Panc1 (cell line): ENCODE measurements around the gene GBP6.

Experiments used
- POLR2AphosphoS5 ChIP-seq: IDR thresholded peaks from 2 replicates; pipeline ENCODE4 v1.6.1; 2012; ENCODE audit warnings: mild to moderate bottlenecking, low read depth, low read length, moderate library complexity
- SIN3A ChIP-seq: IDR thresholded peaks from 2 replicates; pipeline ENCODE4 v1.6.1; 2012; ENCODE audit warnings: low read depth, mild to moderate bottlenecking, low read length, moderate library complexity, borderline replicate concordance; ENCODE audit not compliant: insufficient read depth
- TCF7L2 ChIP-seq: IDR thresholded peaks from 2 replicates; pipeline ENCODE4 v1.6.1; 2011; ENCODE audit warnings: mild to moderate bottlenecking, low read depth, low read length, inconsistent platforms
- TF ChIP-seq, protein P1 (sequence below): fragments of 450-650 bp; IDR thresholded peaks from 2 replicates; pipeline ENCODE4 v1.5.1; 2017; ENCODE audit warnings: mild to moderate bottlenecking
- TF ChIP-seq, protein P2 (sequence below), 2 experiments: IDR thresholded peaks; 2 replicates each; pipeline ENCODE4 v1.6.1; 2011 to 2012; ENCODE audit warnings: low read depth in 2 of 2, control low read depth in 1 of 2, low read length in 1 of 2, mild to moderate bottlenecking in 1 of 2, moderate library complexity in 1 of 2; ENCODE audit not compliant: insufficient read depth in 1 of 2

DNA sequence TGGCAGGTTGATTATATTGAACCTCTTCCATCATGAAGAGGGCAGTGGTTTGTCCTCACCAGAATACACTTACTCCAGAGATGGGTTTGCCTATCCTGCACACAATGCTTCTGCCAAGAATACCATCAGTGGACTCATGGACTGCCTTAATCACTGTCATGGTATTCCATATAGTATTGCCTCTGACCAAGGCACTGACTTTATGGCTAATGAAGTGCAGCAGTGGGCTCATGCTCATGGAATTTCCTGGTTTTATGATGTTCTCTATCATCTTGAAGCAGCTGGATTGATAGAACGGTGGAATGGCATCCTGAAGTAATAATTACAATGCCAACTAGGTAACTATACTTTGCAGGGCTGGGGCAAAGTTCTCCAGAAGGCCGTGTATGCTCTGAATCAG is 16.6 kb upstream of the GBP6 start:
- no peak for TF ChIP-seq POLR2AphosphoS5
- TF ChIP-seq, protein P1, sequence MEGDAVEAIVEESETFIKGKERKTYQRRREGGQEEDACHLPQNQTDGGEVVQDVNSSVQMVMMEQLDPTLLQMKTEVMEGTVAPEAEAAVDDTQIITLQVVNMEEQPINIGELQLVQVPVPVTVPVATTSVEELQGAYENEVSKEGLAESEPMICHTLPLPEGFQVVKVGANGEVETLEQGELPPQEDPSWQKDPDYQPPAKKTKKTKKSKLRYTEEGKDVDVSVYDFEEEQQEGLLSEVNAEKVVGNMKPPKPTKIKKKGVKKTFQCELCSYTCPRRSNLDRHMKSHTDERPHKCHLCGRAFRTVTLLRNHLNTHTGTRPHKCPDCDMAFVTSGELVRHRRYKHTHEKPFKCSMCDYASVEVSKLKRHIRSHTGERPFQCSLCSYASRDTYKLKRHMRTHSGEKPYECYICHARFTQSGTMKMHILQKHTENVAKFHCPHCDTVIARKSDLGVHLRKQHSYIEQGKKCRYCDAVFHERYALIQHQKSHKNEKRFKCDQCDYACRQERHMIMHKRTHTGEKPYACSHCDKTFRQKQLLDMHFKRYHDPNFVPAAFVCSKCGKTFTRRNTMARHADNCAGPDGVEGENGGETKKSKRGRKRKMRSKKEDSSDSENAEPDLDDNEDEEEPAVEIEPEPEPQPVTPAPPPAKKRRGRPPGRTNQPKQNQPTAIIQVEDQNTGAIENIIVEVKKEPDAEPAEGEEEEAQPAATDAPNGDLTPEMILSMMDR: no peak
- TF ChIP-seq, protein P2, sequence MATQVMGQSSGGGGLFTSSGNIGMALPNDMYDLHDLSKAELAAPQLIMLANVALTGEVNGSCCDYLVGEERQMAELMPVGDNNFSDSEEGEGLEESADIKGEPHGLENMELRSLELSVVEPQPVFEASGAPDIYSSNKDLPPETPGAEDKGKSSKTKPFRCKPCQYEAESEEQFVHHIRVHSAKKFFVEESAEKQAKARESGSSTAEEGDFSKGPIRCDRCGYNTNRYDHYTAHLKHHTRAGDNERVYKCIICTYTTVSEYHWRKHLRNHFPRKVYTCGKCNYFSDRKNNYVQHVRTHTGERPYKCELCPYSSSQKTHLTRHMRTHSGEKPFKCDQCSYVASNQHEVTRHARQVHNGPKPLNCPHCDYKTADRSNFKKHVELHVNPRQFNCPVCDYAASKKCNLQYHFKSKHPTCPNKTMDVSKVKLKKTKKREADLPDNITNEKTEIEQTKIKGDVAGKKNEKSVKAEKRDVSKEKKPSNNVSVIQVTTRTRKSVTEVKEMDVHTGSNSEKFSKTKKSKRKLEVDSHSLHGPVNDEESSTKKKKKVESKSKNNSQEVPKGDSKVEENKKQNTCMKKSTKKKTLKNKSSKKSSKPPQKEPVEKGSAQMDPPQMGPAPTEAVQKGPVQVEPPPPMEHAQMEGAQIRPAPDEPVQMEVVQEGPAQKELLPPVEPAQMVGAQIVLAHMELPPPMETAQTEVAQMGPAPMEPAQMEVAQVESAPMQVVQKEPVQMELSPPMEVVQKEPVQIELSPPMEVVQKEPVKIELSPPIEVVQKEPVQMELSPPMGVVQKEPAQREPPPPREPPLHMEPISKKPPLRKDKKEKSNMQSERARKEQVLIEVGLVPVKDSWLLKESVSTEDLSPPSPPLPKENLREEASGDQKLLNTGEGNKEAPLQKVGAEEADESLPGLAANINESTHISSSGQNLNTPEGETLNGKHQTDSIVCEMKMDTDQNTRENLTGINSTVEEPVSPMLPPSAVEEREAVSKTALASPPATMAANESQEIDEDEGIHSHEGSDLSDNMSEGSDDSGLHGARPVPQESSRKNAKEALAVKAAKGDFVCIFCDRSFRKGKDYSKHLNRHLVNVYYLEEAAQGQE (IDR thresholded peaks at IDR 0.05; ENCODE audit: insufficient read depth in 1 of 2, low read depth in 2 of 2, low read length in 1 of 2): no peak
- TF ChIP-seq SIN3A: no peak
- no peak for TF ChIP-seq TCF7L2
